Stimulated activated CD8-positive, alpha-beta memory T cell treated with anti-CD3 and anti-CD28 coated beads, Interleukin-7, amount 100 ng/mL, for 24 hours (primary cell): ENCODE results near the gene DNASE2.
A peak's percentile ranks its signal among the peaks of the same experiment; 100 is the strongest.
"Not testable (repeated sequence)": the region's sequence is repeated elsewhere in the genome, so short reads cannot be mapped to it uniquely, and the experiment has no call there.

Source experiments
- DNase-seq: peaks from one replicate; pipeline ENCODE4 v3.0.0-alpha.2; 2020; ENCODE audit warnings: low read depth

The DNASE2 gene

DNA sequence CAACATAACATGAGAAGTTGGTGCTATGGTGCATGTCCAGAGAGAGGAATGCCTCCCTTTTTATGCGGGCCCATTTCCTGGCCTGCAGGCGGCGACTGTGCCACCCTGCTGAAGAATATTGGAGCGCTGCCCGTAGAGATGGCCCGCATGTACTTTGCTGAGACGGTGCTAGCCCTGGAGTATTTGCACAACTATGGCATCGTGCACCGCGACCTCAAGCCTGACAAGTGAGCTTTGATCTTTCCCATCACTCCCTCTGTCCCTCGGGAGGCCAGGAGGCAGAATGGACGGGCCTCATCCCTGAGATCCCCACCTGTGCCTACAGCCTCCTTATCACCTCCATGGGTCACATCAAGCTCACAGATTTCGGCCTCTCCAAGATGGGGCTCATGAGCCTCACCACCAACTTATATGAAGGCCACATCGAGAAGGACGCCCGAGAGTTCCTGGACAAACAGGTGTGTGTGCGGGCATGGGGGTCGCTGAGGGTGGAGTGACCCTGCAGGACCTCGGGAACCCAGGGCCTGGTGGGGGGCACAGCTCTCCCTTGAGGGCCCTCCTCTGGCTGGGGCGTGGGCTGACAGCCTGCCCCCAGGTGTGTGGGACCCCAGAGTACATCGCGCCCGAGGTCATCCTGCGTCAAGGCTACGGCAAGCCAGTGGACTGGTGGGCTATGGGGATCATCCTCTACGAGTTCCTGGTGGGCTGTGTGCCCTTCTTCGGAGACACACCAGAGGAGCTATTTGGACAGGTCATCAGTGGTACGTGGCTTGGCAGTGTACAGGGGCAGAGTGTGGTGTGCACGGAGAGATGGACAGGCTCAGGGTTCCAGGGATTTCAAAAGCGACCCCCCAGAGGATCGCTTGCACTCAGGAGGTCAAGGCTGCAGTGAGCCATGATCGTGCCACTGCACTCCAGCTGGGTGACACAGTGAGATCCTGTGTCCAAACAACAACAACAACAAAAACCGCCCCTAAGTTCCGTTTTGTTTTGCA lies 16.2 kb downstream of the DNASE2 start:
- DNase-seq = no peak

DNA sequence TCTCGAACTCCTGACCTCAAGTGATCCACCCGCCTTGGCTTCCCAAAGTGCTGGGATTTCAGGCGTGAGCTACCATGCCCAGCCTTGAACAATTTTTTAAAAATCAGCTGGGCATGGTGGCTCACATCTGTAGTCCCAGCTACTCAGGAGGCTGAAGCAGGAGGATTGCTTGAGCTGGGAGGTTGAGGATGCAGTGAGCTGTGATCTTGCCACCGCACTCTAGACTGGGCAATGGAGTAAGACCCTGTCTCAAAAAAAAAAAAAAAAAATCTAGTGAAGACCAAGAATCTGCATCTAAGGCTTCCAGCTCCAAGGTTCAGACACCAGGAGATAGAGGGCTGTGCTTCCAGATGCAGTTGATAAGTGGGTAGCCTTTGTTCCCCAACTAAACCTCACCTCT lies 17.1 kb downstream of the DNASE2 start:
- no peak for DNase-seq

DNA sequence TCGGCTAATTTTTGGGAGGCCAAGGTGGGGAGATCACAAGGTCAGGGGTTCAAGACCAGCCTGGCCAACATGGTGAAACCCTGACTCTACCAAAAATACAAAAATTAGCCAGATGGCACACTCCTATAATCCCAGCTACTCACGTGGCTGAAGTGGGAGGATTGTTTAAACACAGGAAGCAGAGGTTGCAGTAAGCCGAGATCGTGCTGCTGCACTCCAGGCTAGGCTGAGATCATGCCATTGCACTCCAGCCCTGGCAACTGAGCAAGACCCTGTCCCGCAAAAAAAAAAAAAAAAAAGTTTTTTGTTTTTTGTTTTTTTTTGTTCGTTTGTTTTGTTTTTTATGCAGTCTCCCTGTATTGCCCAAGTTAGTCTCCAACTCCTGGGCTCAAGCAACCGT lies 21.7 kb downstream of the DNASE2 start:
- no peak for DNase-seq

DNA sequence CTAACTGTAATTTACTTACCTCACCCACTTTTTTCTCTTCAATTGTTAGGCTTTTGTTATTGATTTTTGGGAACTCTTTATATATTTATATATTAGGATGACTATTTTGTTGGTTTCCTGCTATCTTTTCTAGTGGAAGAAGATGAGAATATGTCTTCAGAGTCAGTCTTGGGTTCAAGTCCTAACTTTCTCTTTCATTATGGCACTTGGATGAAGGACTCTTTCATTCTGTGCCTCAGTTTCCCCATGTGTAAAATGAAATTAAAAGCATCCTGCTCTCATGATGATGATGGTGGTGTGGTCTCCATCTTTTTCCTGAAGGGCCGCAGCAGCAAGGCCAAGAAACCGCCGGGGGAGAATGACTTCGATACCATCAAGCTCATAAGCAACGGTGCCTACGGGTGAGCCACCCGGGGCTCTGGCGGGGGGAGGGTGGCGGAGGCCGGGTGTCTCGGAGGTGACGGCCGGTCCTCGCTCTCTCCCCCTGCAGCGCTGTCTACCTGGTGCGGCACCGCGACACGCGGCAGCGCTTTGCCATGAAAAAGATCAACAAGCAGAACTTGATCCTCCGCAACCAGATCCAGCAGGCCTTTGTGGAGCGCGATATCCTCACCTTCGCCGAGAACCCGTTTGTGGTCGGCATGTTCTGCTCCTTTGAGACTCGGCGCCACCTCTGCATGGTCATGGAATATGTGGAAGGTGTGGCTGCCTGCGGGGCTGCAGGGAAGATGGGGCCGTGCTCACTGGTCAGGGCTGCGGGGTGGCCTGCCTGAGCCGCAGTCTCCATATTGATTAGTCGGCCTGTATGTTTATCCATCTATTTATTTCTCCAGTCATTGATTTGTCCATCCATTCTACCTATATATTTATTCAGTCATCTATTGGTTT lies 23.0 kb downstream of the DNASE2 start:
- DNase-seq = no peak

DNA sequence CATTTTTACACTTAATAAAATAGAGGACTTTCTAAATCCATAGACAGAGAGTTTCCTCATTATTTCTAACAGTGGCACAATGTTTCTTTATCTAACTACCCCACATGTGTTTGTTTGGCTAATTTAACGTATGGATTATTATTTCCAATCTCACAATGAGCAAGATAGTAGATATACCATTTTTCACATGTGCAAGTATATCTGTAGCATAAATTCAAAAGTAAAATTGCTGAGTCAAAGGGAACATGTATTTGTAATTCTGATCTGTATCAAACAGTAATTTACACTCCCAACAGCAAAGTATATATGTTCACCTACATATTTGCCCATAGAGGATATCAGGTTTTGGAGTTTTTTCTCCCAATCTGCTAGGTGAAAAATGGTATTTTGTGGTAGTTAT lies 24.6 kb downstream of the DNASE2 start:
- DNase-seq = no peak

DNA sequence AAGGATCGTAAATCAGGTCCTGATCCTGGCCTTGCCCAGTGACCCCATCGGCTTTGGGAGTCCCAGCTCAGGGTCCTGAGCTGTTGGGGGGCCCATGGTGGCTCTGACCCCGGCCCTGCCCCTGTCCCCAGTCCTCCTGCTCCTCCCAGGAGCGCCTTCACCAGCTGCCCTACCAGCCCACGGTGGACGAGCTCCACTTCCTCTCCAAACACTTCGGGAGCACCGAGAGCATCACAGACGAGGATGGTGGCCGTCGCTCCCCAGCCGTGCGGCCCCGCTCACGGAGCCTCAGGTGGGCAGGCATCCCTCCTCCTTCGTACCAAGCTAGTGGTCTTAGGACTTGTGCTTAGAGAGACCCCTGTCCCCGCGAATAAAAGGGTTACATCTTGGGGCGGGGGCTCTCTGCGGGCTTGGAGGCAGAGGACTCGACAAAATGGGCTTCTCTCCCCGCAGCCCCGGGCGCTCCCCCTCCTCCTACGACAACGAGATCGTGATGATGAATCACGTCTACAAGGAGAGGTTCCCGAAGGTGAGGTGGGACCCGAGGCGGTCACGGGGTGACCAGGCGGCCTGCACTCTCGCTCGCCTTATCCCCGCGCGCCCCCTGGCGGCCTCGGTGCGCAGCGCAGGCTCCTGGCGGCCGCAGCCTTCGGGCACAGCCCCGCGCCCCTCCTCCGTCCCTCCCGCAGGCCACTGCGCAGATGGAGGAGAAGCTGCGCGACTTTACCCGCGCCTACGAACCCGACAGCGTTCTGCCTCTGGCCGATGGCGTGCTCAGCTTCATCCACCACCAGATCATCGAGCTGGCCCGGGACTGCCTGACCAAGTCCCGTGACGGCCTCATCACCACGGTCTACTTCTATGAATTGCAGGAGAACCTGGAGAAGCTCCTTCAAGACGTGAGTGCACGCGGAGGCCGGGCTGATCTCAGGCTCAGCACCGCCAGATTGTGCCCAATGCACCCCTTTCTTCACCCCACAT lies 33.8 kb downstream of the DNASE2 start:
- DNase-seq = peak; percentile 75

DNA sequence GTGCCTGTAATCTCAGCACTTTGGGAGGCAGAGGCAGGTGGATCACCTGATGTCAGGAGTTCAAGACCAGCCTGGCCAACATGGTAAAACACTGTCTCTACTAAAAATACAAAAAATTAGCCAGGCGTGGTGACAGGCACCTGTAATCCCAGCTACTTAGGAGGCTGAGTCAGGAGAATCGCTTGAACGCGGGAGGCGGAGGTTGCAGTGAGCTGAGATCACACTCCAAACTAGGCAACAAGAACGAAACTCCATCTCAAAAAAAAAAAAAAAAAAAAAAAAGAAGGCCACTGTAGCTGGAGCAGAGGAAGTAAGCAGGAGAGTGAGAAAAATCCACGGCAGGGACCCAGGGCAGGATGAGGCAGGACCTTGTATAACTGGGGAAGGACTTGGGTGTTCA lies 34.6 kb downstream of the DNASE2 start:
- not testable (repeated sequence) for DNase-seq

DNA sequence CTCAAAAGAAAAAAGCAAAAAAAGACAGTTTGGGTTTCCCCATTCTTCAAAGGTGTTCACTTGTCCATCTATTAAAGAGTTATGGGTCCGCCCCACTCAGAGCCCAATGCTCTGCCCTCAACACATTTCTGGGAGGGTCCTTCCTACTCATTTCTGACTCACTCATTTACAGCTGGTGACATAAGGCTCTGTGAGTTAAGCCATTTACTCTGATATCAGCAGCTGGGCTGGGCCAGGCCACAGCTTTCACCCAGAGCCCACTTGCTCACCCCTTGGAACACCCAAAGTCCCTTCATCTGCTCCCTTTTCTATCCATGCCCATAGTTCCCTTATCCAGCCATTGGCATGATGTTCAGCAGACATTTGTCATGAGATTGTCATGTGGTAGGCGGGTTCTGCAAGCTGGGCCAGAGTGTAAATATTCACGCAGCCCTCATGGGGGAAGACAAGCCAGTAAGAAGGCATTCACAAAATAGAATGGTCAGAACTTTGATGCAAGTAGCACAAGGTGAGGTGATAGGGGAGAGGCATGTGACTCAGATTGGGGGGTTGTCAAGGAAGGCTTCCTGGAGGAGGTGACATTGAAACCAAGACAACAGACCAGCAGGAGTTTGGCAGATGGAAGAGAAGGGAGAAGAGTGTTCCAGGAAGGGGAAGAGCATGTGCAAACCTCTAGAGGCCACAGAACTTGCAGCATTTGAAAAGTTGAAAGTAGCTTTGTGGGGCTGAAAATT lies 37.1 kb downstream of the DNASE2 start:
- no peak for DNase-seq

DNA sequence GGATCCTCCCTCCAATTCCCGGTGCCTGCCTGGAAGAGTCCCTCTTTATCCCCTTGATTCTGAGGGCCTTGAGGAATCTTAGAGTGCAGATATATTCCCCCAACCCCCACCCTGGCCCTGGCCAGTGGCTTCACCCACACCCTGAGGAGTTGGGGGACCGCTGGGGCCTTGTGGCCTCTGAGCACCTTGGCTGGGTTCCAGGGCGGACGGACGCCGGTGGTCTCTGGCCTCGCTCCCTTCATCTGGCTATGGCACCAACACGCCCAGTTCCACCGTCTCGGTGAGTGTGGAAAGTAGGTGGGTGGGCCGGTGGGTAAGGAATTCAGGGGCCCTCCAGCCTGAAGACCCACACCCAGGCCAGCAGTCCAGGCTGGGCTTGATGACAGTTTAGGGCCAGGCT lies 37.9 kb downstream of the DNASE2 start:
- DNase-seq = no peak

DNA sequence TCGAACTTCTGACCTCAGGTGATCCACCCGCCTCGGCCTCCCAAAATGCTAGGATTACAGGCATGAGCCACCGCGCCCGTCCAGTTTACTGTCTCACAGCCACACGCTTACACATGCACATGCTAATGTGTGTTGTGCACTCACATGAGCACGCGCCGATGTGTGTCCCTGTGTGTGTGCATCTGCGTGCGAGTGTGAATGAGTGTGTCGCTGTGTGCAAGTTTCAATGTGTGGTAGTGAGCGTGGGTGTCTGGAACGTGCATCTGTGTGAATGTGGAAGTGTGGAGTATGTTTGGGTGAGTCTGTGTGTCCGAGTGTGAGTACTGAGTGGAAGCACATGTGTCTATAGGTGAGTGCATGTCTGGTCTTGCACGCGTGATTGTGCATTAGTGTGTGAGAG lies 38.7 kb downstream of the DNASE2 start:
- no peak for DNase-seq

DNA sequence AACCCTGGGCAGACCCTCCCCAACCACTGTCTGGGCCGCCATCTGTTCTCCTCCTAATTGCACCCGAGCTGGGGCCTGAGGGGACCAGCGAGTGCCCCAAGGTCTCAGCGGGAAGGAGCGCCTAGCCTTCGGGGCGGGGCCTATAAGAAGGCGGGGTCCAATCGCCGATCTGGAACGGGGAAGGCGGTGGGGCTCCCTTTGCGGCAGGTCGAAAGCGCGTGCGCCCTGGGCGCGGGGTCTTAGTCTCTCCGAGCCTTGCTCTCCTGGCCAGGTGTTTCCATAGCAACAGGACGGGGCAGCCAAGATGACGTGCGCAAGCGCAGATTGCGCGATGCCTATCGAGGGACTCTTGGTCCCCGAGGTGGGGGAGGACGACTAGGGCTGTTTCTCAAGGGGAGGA lies 40.2 kb downstream of the DNASE2 start:
- DNase-seq = no peak

DNA sequence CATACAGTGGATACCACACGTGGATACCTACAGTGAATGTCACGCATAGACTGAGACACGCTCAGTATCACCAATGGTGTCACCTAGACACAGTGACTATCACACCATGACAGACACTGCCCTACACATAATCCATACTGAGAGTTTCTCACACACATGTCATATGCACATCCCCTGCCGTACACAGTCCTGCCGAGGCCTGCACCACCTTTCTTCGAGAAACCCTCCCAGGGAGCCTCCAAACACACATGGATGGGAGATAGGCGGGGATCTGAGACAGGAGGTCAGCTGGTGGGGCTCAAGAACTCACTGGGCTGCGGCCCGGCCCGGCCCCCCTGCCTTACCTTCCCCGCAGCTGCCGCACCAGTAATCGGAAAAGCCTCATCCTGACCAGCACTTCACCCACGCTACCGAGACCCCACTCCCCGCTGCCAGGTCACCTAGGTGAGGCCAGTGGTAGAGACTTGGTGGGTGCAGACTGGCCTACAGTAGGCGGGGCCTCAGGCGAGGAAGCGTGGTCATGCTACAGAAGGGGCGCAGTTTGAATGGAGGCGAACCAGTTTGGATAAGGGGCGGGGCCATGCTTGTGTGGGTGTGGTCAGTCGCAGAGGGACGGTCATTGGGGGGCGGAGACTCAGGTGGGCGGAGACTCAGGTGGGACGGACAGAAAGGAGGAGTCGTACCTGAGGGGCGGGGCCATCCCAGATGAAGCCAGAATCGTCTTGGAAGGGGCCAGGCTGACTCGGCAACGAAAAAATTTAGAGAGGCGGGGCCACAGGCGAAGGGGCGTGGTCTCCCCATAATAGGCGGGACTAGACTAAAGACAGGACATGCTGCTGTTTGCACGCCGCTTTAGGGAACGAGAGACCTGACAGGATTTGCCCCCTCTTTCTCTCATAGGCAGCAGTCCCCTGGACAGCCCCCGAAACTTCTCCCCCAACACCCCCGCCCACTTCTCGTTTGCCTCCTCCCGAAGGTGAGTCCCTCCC lies 40.9 kb downstream of the DNASE2 start:
- DNase-seq = no peak

DNA sequence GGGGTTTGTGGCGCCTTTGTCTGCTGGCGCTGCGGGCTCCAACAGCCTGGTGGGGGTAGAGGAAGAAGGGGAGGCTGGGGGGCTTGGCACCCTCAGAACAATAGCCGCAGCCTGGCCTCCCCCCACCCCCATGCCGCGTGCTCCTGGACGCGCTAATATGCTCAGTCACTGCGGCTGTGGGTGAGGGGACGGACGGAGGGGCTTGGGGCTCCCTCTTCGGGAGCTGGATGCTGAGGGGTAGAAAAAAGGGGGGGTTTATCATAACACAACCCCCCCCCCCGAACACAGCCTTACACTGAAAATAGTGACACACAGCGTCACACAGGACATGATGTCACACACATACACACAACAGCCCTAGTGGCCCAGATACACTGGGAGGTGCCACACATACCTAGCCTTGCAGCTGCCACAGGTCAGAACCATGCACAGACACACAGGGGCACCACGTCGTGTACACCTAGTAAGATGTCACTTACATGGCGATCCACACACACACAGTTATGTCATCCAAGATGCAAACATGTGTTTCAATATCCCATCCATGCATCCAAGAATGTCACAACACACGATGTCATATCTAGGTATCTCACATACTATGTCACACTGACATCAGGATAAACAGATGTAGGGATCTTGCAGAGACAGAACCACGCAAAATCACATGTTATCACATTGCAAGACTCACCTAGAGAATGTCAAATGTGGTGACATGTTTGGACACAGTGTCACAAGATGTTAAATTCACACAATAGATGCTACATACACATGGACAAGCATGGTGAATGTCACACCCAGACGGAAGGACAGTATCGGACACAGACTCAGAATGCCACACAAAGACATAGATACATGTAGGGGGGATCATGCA lies 42.1 kb downstream of the DNASE2 start:
- no peak for DNase-seq

DNA sequence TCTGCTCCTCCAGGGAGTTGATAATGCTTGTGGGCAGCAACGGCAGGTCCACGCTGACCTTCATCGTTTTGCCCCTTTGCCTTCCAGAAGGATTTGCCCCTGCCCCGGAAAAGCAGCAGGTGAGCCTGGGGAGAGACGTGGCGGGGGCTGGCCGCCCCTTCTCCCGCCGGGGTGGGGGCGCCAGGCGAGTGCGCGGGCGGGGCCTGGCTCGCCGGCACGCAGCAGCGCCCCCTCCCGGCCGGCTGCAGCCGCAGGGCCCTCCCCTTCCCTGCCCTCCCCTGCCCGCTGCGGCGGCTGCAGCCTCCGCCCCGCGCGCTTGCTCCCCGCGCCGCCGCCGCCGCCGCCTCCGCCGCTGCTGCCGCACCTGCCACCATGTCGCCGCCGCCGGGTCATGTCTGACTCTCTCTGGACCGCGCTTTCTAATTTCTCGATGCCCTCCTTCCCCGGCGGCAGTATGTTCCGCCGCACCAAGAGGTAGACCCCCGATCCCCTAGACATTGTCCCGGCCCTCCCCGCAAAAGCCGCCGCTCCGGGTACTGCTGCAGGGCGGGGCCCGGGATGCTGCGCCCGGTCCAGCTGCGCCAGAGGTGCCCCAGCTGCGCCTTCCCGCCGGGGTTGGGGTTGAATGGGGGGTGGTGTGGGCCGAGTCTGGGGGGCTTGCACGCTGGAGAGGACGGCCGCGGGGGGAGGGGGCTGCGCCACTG lies 42.9 kb downstream of the DNASE2 start, which contains the start of gene MAST1:
Gene MAST1 (plus strand): TSS at position 334 of the 704 bp plus-strand sequence. CDS start 58 bp downstream, at position 392.
- DNase-seq = no peak

DNA sequence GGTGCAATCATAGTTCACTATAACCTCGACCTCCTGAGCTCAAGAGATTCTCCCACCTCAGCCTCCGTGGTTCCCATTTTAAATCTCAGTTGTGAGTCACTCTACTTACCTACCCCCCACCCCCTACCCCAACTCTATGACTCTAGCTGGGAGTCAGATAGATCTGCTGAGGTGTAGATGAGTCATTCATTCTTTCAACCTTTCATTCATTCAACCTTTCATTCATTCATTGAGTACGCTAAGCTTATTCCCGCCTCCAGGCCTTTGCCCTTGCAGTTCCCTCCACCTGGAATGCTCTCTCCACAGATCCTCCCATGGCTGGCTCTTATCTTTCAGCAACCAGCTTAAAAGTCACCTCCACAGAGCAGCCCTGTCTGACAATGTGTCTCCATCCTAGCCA lies 44.0 kb downstream of the DNASE2 start:
- DNase-seq = no peak

DNA sequence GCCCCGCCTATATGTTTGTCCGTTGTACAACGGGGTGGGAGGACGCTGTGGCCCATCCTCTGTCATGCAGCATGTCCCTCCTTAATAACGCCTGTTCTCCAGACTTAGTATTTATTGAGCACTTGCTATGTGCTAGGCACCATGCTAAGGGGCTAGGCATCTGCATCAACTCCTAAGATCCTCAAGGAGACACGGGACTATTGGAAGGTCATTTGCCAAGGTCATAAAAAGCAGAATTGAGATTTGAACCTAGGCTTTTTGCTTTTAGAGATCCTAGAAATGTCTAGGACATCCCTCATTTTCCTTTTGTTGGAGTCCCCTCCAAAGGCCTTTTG lies 44.8 kb downstream of the DNASE2 start:
- DNase-seq = no peak

DNA sequence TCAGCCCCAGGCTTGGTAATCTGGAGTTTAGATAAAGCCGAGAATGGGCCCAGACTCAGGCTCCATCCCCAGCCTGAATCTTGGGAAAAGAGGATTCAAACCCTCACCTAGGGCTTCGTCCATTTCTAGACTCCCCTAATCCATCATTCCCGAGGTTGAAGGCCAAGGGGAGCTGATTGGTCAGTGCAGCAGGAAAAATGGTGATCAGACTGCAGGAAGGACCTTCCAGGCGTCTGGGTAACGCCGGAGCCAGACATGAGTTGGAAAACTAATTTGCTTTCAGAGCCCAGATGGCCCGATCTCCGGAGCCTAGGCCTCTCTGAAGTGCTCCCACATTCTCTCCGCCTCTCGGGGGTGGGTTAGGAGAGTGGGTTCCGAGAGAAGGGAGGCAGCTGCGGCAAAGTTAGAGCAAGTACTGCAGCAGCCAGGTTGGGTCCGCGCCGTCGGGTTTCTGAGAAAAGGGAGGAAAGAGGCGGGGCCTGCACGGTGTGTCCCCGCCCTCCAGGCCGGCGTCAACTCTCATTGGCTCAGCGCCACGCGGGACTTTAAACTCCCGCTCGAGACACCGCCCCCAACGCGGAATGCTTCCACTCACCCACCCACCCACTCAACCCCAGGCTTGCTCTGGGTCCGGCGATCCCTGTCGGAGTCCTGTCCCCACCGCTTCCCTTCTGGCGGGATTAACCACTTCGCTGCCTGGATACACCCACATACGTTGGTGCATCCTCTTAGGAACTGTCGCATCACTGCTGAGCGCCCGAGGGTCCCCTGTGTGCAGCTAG lies 46.1 kb downstream of the DNASE2 start:
- no peak for DNase-seq
